GM21390 (cell line): ENCODE measurements around the gene PZP.

Experiments
- ATAC-seq: cut with Tn5 transposase; IDR thresholded peaks from one replicate; pipeline ENCODE4 v1.9.1; 2021; ENCODE audit not compliant: unreplicated experiment

PZP gene

DNA sequence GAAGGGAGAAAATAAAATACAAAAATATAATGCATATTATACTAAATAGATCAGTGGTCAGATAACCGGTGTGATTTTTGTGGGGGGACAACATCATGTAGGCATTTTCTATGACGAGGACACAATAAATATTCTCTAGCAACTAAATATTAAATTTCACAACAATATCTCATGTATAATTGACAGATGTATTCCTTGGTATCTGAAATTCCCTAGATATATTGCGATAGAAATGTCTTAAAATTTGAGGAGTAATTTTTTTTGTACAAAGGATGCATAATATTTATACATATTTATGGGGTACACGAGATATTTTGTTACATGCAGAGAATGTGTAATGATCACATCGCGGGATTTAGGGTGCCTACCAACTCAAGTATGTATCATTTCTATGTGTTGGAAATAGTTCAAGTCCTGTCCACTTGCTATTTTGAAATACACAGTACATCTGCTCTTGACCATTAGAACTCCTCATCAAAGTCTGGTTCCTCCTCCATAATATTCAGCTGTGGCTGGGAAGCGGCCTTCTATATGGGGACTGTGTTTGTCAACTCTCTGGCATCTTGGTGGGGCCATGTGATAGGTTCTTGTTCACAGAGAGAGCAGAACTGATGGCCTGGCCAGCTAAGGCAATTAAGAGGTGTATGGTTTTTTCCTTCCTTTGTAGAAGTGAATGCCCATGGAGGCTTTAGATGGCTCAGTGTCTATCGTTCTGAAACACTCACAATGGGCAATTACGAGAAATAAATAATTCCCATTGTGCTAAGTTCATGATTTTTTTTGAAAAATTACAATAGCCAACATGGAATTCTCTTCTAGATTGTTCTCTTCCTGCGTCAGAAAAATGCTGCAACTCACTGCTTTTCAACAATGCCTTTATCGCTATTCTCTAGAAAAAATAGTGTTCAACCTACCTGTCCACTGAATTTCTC is 101.3 kb downstream of the PZP start:
- no peak for ATAC-seq

GRCh38 chr12:9106067-9106466 is 102.1 kb downstream of the PZP start:
- no peak for ATAC-seq

DNA sequence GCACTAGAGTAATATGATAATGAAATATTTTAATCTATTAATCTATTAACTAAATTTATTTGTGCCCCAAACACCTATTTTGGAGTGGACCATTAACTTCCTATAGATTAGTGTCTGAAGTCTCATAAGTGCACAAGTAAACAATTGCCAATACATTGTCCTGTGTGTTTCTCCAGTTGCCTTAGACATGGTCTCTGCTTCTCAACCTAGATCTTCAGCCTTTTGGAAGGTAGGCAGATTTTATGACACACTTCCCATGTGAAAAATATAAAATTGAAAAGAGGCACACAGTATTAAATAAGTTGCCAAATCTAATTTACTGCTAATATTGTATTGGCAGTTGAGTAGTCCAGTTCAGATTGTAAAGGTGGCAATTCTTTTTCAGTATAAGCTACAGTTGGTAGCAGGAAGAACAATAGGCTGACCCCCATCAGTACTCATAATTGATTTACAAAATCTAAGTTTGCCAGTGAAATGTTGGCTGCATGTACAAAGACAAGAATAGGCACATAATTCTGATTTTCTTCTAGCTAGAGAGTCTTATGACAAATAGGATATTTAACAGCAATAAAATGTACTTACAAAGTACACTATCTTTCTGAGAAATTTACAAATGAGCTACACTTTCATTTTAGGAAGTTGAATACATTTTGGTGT is 103.3 kb downstream of the PZP start:
- ATAC-seq, result no peak

GRCh38 chr12:9104087-9104486 is 104.1 kb downstream of the PZP start:
- ATAC-seq, result no peak

DNA sequence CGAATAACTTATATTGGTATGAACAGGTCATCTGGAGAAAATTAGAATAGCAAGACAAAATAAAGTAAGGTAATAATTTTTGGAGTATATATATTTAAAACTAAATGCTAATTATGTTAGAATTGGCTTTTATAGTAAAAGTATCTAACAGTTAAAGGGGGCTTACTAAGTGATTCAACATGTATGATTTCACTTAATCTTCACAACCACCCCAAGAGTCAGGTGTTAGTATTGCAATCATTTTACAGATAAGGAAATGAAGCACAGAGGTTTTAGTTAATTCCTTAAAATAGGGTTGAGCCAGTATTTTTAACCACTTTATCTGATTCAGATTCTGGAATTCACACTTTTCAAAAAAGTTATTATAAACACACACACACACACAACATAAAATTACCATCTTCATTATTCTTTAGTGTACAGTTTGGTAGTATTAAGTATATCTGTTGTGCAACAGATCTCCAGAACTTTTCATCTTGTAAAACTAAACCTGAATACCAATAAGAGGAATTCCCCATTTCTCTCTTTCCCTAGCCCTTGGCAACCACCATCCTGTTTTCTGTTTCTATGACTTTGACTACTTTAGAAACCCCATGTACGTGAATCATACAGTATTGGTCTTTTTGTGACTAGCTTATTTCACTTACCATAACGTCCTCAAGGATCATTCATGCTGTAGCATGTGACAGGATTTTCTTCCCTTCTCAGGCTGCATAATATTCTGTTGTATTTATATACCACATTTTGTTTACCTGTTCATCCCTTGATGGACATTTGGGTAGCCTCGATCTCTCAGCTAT is 104.9 kb downstream of the PZP start:
- ATAC-seq, result no peak

GRCh38 chr12:9101018-9101687 is 107.0 kb downstream of the PZP start:
- no peak for ATAC-seq

GRCh38 chr12:9099552-9100190 is 108.5 kb downstream of the PZP start:
- no peak for ATAC-seq
